ENCODE measurements around the gene SOD3.

- TF ChIP-seq CTCF (IDR thresholded peaks at IDR 0.05) (no peak), POLR2A (IDR thresholded peaks at IDR 0.05) (no peak)
Measured at GRCh38 chr4:24824720-24825119, 29.3 kb downstream of the SOD3 start.

Measured in esophagus squamous epithelium (tissue), 4 donors.